Adipose tissue (tissue), 3 donors: ENCODE results near the gene HAP1. TPM values are rescaled to one million over a fixed set of nuclear protein-coding genes. Genes with fewer than 3 reads are reported as not detected.
"Not testable (repeated sequence)": the region's sequence is repeated elsewhere in the genome, so short reads cannot be mapped to it uniquely, and the experiment has no call there.

Experiments used
- H3K27ac ChIP-seq: one replicate; pipeline ENCODE4 v1.5.1; 2013; ENCODE audit warnings: low read depth, low read length
- whole genome bisulfite sequencing, 3 donors: extraction: QIAGEN DNeasy Blood & Tissue Kit; methylation state at CpG; one replicate each; pipeline ENCODE4 v1.1.7; 2013; 5-methylcytosine and 5-hydroxymethylcytosine counted together
- polyA plus RNA-seq, 3 donors: library from polyadenylated mRNA; stranded (reverse); fragments of 200-250 nt; gene quantifications; one replicate each; pipeline ENCODE4 v1.2.3, GENCODE V29; 2013
- donor health status: healthy with polysubstance abuse.
- donor health status: Bipolar disorder and iron deficiency.
- donor health status: healthy.

HAP1 gene
- polyA plus RNA-seq: under 1 TPM; 0.03 to 0.48 (median 0.22) TPM

DNA sequence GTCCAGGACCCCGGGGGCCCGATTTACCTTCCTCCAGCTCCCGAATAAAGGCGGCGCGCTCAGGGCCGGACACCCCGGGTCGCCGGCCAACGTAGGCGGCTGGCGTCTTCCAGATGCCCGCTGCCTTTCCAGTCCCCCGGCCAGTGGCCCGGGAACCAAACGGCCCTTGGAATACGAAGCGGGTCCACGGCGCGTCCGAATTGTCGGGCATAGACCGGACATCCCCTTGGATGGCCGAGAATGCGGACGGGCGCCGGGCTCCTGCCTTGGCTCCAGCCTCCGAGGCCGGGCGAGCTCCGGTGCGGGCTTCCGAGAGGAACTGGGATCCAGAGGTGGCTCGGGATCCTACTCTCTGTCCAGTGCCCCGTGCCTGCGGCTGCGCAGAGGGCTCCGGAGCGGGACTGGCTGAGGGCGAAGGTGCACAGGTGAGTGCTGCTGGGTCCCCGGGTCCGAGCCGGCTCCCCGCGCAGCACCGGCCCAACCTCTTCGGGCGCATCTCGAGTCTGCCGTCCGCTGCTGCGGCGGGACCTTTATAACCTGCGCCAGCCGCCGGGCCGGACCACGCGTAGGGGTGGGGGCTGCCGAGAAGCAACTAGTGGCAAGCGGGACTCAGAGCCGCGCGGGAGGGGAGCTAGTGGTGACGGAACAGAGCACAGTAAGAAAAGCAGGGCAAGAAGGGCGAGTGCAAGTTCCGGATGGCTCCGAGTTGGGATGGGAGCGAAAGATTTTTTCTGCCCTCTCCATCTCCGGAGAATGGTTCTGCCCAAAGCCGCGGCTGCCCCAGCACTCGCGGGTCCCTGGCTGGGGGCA, at the start of gene HAP1:
TSS of gene HAP1 (minus strand) at position 505 of the 810 bp plus-strand sequence. CDS start at position 496, 9 bp downstream.
- WGBS, 3 donors: 1% methylated on average over 64 to 77 of the region's 77 CpGs
- H3K27ac ChIP-seq: no peak within 1 kb of the TSS

GRCh38 chr17:41782142-41782541, 47.7 kb upstream of the HAP1 start:
- WGBS, 3 donors: 35 to 52% (median 43%) methylated on average over 4 of the region's 4 CpGs
- no peak overlapping the region for H3K27ac ChIP-seq

DNA sequence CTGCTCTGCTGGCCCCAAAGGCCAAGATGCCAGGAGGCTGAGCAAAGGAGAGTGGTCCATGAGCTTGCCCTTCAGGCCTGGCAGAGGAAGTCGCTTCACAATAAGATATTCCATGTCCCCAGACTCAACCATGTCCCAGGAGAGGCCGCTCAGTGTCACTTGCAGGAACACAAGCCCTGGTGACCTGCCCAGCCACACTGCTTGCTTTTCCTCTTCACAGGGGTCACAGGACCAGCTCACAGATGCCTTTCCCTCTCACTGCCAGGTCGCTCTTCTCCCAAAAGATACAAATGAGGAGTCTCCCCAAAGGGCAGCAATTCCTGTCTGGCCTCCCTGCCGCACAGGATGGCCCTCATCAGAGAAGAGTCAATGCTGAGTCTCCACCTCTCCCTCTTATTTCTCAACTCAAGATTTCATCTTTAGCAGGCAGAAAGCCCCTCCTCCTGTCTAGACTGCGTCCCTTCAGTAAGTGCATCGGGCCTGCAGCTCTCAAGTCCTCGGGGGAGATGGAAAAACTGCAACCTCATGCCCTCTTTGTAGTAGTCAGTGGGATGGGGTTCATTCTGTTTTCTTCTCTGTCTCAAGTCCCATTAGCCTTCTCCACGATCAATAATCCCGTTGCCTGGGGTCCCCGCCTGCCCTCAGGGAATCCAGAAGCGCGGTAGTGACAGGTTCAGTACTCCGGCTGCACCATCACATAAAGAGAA, 47.1 kb upstream of the HAP1 start:
- WGBS, 3 donors: 62 to 80% (median 64%) methylated on average over 13 of the region's 13 CpGs
- no peak overlapping the region for H3K27ac ChIP-seq

DNA sequence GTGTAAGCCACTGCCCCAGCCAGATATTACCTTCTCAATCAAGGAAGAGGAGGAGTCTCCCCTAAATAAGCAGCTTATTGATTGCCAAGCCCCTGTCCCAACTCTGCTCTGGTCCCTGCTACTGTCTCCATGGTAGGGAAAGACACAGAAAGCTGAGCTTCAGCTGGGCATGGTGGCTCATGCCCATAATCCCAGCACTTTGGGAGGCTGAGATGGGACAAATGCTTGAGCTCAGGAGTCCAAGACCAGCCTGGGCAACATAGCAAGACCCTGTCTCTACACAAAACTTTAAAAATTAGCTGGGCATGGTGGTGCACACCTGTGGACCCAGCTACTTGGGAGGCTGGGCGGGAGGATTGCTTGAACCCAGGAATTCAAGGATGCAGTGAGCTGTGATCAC, 45.5 kb upstream of the HAP1 start:
- WGBS, 3 donors: 93 to 100% (median 100%) methylated on average over 1 of the region's 1 CpG
- H3K27ac ChIP-seq: no peak overlapping the region

DNA sequence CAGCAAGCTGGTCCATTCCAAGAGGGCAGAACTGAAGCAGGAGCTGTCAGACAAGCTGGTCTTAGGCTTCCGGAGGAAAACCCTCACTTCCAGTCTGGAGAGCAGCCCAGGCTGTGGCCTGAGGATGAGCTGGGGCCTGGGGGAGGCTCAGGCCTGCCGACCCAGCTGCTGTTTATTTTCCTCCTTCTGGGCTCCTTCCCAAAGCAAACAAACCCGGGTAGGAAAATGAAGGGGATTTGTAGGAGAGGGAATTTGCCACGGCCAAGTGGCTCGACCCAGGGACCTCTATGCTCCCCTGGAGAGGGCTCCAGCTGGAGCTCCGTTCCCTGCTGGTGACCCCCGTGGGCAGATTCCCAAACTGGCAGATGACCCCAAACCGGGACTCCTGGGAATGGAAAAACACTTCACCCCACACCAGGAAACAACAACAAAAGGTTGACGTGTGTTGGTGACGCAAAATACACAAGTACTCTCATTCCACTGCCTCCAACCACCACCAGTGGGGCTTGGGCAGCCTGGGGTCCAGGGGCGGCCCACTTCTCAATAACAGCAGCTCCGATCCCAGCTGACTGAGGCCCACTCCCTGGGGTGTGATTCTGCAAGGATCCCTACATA, 43.2 kb upstream of the HAP1 start:
- no peak overlapping the region for H3K27ac ChIP-seq
- 13 to 20% (median 17%) methylated on average over 12 of the region's 12 CpGs for WGBS, 3 donors

- 31 to 48% (median 33%) methylated on average over 4 of the region's 4 CpGs for WGBS, 3 donors
- no peak overlapping the region for H3K27ac ChIP-seq
These were observed 42.7 kb upstream of the HAP1 start for GRCh38 chr17:41777157-41777573.

GRCh38 chr17:41776262-41776900, 41.9 kb upstream of the HAP1 start:
- not testable (repeated sequence) for H3K27ac ChIP-seq

GRCh38 chr17:41775394-41776226, 41.2 kb upstream of the HAP1 start:
- no peak overlapping the region for H3K27ac ChIP-seq
- WGBS, 3 donors: 76 to 81% (median 81%) methylated on average over 12 of the region's 12 CpGs

More at GRCh38 chr17:41776262-41776900, 41.9 kb upstream of the HAP1 start:
- WGBS, 3 donors: 82 to 90% (median 84%) methylated on average over 14 of the region's 14 CpGs

- H3K27ac ChIP-seq: no peak overlapping the region
- WGBS, 3 donors: 54 to 65% (median 61%) methylated on average over 7 to 8 of the region's 8 CpGs
These were observed 39.3 kb upstream of the HAP1 start for GRCh38 chr17:41773731-41774193.

DNA sequence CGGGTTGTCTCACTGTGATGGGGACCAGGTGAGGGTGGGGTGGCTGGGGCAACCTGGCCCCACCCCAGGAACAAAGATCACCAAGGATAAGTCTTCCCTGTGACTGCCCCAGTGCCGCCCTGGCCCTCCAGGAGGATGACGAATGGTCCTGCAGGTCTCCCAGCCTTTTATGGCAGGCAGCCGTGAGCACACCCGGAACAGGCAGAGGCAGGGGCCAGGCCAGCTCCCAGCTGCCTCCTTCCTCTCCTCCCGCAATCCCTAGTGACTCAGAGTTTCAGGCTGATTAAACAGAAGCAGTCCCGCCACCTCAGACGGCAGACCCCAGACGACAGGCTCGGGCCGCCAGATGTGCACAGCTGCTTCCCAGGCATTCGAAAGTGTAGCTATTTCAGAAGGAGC, 38.7 kb upstream of the HAP1 start:
- H3K27ac ChIP-seq: no peak overlapping the region
- WGBS, 3 donors: 24 to 55% (median 44%) methylated on average over 12 of the region's 12 CpGs

DNA sequence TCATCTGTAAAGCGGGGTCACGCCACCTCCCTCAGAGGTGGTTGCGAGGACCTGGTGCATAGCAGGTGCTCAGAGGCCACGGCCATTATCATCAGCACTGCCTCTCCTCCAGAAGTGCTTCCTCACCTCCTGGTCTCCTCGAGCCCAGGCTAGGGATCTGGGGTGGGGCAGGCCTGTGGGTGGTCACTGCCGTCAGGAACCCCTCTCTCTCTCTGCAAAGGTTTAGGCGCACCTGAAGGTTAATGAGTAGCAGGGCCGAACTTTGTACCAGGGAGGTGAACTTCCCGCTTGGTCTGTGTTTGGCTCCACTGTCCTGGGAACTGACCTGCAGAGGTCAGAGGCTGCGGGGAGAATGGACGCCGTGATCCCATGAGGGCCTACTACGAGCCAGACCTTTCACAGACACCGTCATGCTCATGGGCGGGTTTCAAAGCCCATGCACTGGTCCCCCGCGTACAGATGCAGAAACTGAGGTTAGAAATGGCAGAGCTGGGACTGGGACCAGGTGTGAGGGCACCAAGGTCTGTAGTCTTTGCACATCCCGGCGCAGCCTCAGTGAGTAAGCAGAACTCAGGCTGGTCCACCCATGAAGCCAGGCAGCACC, 38.2 kb upstream of the HAP1 start:
- 55 to 90% (median 81%) methylated on average over 19 of the region's 19 CpGs for WGBS, 3 donors
- no peak overlapping the region for H3K27ac ChIP-seq

GRCh38 chr17:41772218-41772585, 37.8 kb upstream of the HAP1 start:
- 31 to 94% (median 83%) methylated on average over 4 of the region's 4 CpGs for WGBS, 3 donors
- no peak overlapping the region for H3K27ac ChIP-seq

DNA sequence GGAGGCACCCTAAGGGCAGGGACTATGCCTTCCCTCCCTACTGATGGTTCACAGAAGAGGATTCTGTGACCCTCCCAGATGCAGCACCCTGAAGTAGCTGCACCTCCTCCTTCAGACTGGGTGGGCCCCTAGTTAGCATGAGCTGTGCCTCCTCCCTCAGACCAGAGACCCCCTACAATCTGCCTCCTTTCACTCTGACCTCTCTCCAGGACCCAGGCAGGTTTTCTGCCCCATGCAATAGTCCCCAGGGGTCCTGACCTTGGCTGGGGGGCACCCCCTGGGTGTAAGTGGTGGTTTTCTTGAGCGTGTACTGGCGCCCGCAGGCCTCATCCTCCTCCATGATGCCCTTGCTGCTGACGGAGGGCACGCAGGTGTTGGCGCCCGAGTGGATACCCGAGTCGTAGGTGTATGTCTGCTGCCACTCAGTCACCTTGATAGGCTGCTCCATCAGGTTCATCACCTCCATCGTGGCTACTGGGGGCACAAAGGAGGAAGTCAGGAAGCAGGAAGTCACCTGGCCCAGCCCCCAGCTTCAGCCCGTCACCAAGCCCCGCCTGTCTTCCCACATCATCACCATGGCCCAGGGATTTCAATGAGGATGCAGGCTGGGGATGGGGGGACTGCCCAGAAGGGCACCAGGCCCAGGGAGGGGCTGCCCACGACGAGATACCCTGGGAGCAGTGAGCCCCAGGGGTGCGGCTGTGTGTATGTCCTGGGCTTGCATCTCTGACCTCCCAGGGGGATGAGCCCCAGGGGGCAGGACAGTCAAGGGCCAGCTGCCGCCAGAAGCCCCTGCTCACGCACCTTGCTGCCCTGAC, 37.2 kb upstream of the HAP1 start:
- H3K27ac ChIP-seq: no peak overlapping the region

DNA sequence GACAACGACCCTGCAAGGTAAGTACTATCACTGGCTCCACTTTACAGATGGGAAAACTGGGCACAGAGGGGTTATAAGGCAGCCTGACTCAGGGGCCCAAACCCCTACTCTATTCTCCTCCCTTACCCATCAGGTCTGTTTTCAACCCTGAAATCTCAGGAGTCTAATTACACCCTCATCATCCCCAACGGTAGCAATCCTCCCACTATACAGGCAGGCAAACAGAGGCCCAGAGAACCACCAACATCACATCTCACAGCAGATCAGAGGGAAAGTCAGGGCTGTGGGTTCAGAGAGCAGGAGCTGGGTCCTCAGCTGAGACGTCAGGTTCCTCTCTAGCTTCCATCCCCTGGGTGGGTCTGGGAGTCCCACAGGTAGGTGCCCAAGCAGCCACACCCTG, 35.5 kb upstream of the HAP1 start:
- H3K27ac ChIP-seq: no peak overlapping the region
- 72 to 84% (median 76%) methylated on average over 3 of the region's 3 CpGs for WGBS, 3 donors

More for the DNA sequence above, 37.2 kb upstream of the HAP1 start:
- 78 to 87% (median 86%) methylated on average over 17 of the region's 17 CpGs for WGBS, 3 donors

DNA sequence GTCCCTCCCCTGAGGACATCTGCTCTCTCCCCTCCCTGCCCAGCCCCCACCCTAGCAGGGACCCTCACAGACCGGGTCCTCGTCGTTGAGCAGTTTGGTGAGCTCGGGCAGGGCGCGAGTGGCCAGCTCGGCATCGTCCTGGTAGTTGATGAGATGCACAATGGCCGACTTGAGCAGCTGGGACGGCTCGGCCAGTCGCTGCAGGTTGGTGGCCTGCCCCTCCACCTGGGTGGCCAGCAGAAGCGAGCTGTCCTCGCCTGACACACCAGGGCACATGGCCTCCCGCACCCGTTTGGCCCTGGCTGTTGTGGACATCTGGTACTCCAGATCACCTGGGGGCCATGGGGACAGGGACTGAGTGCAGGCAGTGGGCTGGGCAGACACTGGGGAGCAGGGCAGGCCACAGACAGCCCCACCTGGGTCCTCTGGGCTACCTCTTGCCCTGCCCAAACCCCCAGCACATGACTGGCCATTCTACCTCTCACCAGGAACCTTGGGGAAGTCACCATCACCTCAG, 35.0 kb upstream of the HAP1 start:
- 87 to 94% (median 94%) methylated on average over 16 of the region's 16 CpGs for WGBS, 3 donors
- H3K27ac ChIP-seq: no peak overlapping the region

GRCh38 chr17:41768682-41769288, 34.3 kb upstream of the HAP1 start:
- WGBS, 3 donors: 92 to 94% (median 93%) methylated on average over 21 to 23 of the region's 23 CpGs
- no peak overlapping the region for H3K27ac ChIP-seq
